GM23248 (cell line): Measurements from ENCODE around the gene GAPVD1. TPM values are rescaled to one million over a fixed set of nuclear protein-coding genes. Genes with fewer than 3 reads are reported as not detected.
A peak's percentile ranks its signal among the peaks of the same experiment; 100 is the strongest.

Experiments
- DNase-seq: peaks from one replicate; pipeline ENCODE4 v3.0.0-alpha.2; 2015
- H2AFZ ChIP-seq: fragments of 200-600 bp; sonication (generic); 2 replicates; pipeline ENCODE4 v1.6.1; 2016; ENCODE audit warnings: antibody characterized with exemption
- H3F3A ChIP-seq: fragments of 200-600 bp; sonication (generic); 2 replicates; pipeline ENCODE4 v1.6.1; 2016; ENCODE audit warnings: mild to moderate bottlenecking, antibody characterized with exemption, mixed run types; ENCODE audit not compliant: insufficient read depth
- H3K27ac ChIP-seq: fragments of 200-600 bp; sonication (generic); 2 replicates; pipeline ENCODE4 v1.5.1; 2016; ENCODE audit warnings: mild to moderate bottlenecking
- H3K27me3 ChIP-seq: fragments of 200-600 bp; sonication (generic); replicated peaks from 2 replicates; pipeline ENCODE4 v1.6.1; 2016; ENCODE audit warnings: mild to moderate bottlenecking; ENCODE audit not compliant: insufficient read depth
- H3K36me3 ChIP-seq: fragments of 200-600 bp; sonication (generic); 2 replicates; pipeline ENCODE4 v1.6.1; 2016; ENCODE audit warnings: low read depth, mild to moderate bottlenecking
- H3K4me1 ChIP-seq: fragments of 200-600 bp; sonication (generic); 2 replicates; pipeline ENCODE4 v1.6.1; 2016; ENCODE audit warnings: mild to moderate bottlenecking; ENCODE audit not compliant: insufficient read depth
- H3K4me2 ChIP-seq: fragments of 200-600 bp; sonication (generic); one replicate; pipeline ENCODE4 v1.6.1; 2016; ENCODE audit warnings: mild to moderate bottlenecking; ENCODE audit not compliant: unreplicated experiment
- H3K4me3 ChIP-seq: fragments of 200-600 bp; sonication (generic); 2 replicates; pipeline ENCODE4 v1.5.1; 2016; ENCODE audit warnings: mild to moderate bottlenecking
- H3K79me2 ChIP-seq: fragments of 200-600 bp; sonication (generic); 2 replicates; pipeline ENCODE4 v1.6.1; 2016; ENCODE audit warnings: mild to moderate bottlenecking; ENCODE audit not compliant: insufficient read depth
- H3K9ac ChIP-seq: fragments of 200-600 bp; sonication (generic); 2 replicates; pipeline ENCODE4 v1.6.1; 2016; ENCODE audit warnings: mild to moderate bottlenecking
- H3K9me2 ChIP-seq: fragments of 200-600 bp; sonication (generic); 2 replicates; pipeline ENCODE4 v1.6.1; 2016; ENCODE audit warnings: mixed run types, mild to moderate bottlenecking, moderate library complexity; ENCODE audit not compliant: insufficient read depth
- H3K9me3 ChIP-seq: fragments of 200-600 bp; sonication (generic); one replicate; pipeline ENCODE4 v1.6.1; 2017; ENCODE audit warnings: low read depth
- H4K20me1 ChIP-seq: fragments of 200-600 bp; sonication (generic); 2 replicates; pipeline ENCODE4 v1.6.0; 2016; ENCODE audit not compliant: insufficient read depth
- EZH2 ChIP-seq: fragments of 200-600 bp; sonication (generic); IDR thresholded peaks from 2 replicates; pipeline ENCODE4 v1.6.1; 2018; ENCODE audit warnings: antibody characterized with exemption, mild to moderate bottlenecking; ENCODE audit not compliant: insufficient read depth, poor library complexity, severe bottlenecking
- EZH2phosphoT487 ChIP-seq: fragments of 200-600 bp; sonication (generic); IDR thresholded peaks from 2 replicates; pipeline ENCODE4 v1.6.1; 2018; ENCODE audit warnings: antibody characterized with exemption, moderate library complexity, mild to moderate bottlenecking, low read depth; ENCODE audit not compliant: insufficient read depth
- WGBS, 2 experiments: methylation state at CpG; one replicate each; pipeline ENCODE4 v1.1.6; 2015 to 2017; ENCODE audit warnings: low lambda C conversion rate in 2 of 2, low coverage in 1 of 2; ENCODE audit errors: missing lambda C conversion rate in 2 of 2; 5-methylcytosine and 5-hydroxymethylcytosine counted together
- in situ Hi-C: fragments of 300-500 bp; cut with MboI; formaldehyde crosslinking; loops from 2 replicates; pipeline ENCODE4 v1.15.0; 2020
- polyA plus RNA-seq: library from polyadenylated mRNA; unstranded; fragments of >200 nt; fragmentation: Nextera tagmentation; extraction: Ambion mirVana; gene quantifications from 2 replicates; pipeline ENCODE4 v1.2.1, GENCODE V29; 2016
- total RNA-seq: library from RNA; depleted of rRNA; stranded (reverse); fragments of >200 nt; shearing (Covaris generic); gene quantifications from 2 replicates; pipeline ENCODE4 v1.2.3, GENCODE V29; 2014

The GAPVD1 gene
- total and polyA plus RNA-seq, 2 experiments from 2014 or later: 33.6 to 39.5 TPM

DNA sequence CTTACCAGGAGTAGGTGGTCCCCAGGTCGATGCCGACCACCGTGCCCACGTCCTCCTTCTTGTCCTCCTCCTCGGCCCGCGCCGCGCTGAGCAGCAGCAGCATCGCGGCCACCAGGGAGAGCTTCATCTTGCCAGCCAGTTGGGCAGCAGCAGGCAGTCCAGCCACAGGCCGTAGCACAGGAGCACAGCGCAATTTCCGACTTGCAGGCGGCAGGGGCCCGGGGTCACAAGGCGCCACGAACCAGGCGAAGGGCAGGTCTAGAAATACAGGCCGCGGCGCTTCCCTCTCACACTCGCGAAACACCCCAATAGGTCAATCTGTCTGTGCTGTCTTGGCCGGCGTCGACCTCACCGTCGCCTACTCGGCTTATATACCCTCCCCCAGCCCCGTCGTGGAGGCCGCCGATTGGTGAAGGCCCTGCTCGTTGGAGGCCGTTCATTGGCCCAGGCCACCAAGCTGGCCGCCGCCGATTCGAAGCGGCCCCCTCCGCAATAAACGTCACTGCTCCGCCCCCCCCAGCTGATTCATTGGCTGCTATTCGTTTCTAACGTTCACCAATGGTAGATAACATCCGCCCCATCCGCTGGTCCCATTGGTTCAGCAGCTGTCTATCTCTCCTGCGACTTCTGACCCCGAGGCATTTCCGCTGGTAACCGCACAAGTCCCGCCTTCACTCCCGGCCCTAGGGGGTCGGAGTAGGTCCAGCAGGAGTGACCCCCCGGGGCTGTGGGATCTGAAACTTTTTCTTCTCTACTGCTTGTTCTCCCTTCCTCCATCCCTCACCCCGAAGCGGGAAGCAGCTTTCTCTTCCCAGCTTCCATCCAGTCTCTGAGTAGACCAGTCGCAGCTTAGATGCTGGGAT, 20.4 kb upstream of the GAPVD1 start, which contains the start of gene HSPA5:
Gene HSPA5 (minus strand): TSS at position 344 of the 863 bp plus-strand sequence. CDS start 217 bp downstream, at position 127.
- Histone ChIP-seq H3K9me2 (no peaks in the 10 kb centered on the region), H3K9me3 (no peaks in the 10 kb centered on the region), H3K27me3 (no peaks in the 10 kb centered on the region), H3F3A (peaks cover 64% of the 10 kb centered on the region), H3K9ac (peak within 1 kb of the TSS; percentile 99), H3K36me3 (peaks cover 41% of the 10 kb centered on the region), H3K79me2 (peaks cover 59% of the 10 kb centered on the region), H3K4me2 (peak within 1 kb of the TSS; percentile 92), H3K27ac (peak within 1 kb of the TSS; percentile 97), H3K4me1 (peaks cover 52% of the 10 kb centered on the region), H3K4me3 (peak within 1 kb of the TSS; percentile 93), H4K20me1 (peaks cover 30% of the 10 kb centered on the region; the same call in 1 of the 2 replicates), H2AFZ (peak within 1 kb of the TSS; percentile 76)
- 0 to 1% methylated on average over 55 to 56 of the region's 59 CpGs for WGBS, 2 experiments
- DNase-seq: peak; percentile 99
- in situ Hi-C loops: no loop called here
- TF ChIP-seq EZH2 (no peak), EZH2phosphoT487 (no peak)

- Histone ChIP-seq H3K4me2 (peak overlapping the region; percentile 90), H3K27ac (peak overlapping the region; percentile 91), H3K9ac (peak overlapping the region; percentile 94), H3K27me3 (no peaks in the 10 kb centered on the region), H4K20me1 (peaks cover 27% of the 10 kb centered on the region; the same call in 1 of the 2 replicates), H3K9me3 (no peaks in the 10 kb centered on the region), H3K79me2 (peaks cover 50% of the 10 kb centered on the region), H2AFZ (peak overlapping the region; percentile 76), H3K36me3 (peaks cover 33% of the 10 kb centered on the region), H3K4me3 (peak overlapping the region; percentile 81), H3F3A (peaks cover 55% of the 10 kb centered on the region), H3K9me2 (no peaks in the 10 kb centered on the region), H3K4me1 (peaks cover 44% of the 10 kb centered on the region)
- peak; percentile 70 for DNase-seq
- WGBS, 2 experiments: 18% methylated on average over 27 of the region's 27 CpGs
- in situ Hi-C loops: no loop called here
- no peak for TF ChIP-seq EZH2phosphoT487
- TF ChIP-seq EZH2: no peak
Observed at GRCh38 chr9:125241863-125242739, 19.5 kb upstream of the GAPVD1 start.

DNA sequence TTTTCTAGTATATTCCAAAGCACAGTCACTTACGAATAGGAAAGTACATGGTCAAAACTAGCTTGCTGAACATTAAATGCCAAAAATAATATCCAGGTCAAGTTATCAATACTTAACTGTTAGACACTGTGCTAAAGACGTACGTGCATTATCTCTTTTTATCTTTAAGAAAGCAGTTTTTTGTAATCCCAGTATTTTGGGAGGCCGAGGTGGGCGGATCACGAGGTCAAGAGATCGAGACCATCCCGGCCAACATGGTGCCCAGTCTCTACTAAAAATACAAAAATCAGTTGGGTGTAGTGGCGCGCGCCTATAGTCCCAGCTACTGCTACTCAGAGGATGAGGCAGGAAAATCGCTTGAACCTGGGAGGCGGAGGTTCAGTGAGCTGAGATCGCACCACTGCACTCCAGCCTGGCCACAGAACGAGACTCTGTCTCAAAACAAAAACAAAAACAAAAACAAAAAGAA, 17.8 kb upstream of the GAPVD1 start:
- peak overlapping the region; percentile 21; the same call in 1 of the 2 replicates for H2AFZ ChIP-seq

DNA sequence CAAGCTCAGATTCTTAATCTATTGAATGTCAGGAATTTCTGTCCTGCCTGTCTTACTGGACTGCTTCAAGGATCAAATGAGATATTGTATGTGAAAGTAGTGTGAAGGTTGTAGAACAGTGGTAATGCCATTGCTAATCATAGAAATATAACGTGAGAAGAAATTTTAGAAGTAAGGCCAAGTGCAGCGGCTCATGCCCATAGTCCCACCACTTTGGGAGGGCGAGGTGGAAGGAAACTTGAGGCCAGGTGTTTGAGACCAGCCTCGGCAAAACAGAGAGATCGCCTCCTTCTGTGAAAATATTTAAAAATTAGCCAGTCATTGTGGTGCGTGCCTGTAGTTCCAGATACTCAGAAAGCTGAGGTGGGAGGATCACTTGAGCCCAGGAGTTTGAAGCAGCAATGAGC, 15.4 kb upstream of the GAPVD1 start:
- H3K4me1 ChIP-seq: peaks cover 20% of the 10 kb centered on the region
- peaks cover 10% of the 10 kb centered on the region for H3K79me2 ChIP-seq
- H3K4me2 ChIP-seq: no peak overlapping the region
- H3K27me3 ChIP-seq: no peaks in the 10 kb centered on the region
- in situ Hi-C loops: no loop called here
- no peak overlapping the region for H3K9ac ChIP-seq
- no peak overlapping the region for H3K4me3 ChIP-seq
- H4K20me1 ChIP-seq: no peaks in the 10 kb centered on the region
- no peak for DNase-seq
- H2AFZ ChIP-seq: no peak overlapping the region
- no peaks in the 10 kb centered on the region for H3K9me3 ChIP-seq
- H3K36me3 ChIP-seq: no peaks in the 10 kb centered on the region
- peaks cover 23% of the 10 kb centered on the region for H3F3A ChIP-seq
- WGBS, 2 experiments: 89 to 91% methylated on average over 6 of the region's 6 CpGs
- no peaks in the 10 kb centered on the region for H3K9me2 ChIP-seq
- H3K27ac ChIP-seq: no peak overlapping the region
- TF ChIP-seq EZH2phosphoT487 (no peak), EZH2 (no peak)

More for the DNA sequence above, 17.8 kb upstream of the GAPVD1 start:
- DNase-seq: no peak
- TF ChIP-seq EZH2phosphoT487 (no peak), EZH2 (no peak)
- in situ Hi-C loops: no loop called here
- Histone ChIP-seq H3K27ac (peak overlapping the region; percentile 91), H3F3A (peaks cover 40% of the 10 kb centered on the region), H3K9me3 (no peaks in the 10 kb centered on the region), H4K20me1 (peaks cover 14% of the 10 kb centered on the region; the same call in 1 of the 2 replicates), H3K27me3 (no peaks in the 10 kb centered on the region), H3K9ac (peak overlapping the region; percentile 59), H3K79me2 (peaks cover 33% of the 10 kb centered on the region), H3K4me1 (peaks cover 26% of the 10 kb centered on the region), H3K4me2 (peak overlapping the region; percentile 70), H3K36me3 (peaks cover 15% of the 10 kb centered on the region), H3K9me2 (no peaks in the 10 kb centered on the region), H3K4me3 (peak overlapping the region; percentile 30; the same call in 1 of the 2 replicates)
- WGBS, 2 experiments: 88 to 90% methylated on average over 15 of the region's 15 CpGs
